ENCODE measurements around the gene TLR4. TPM values are rescaled to one million over a fixed set of nuclear protein-coding genes. Genes with fewer than 3 reads are reported as not detected.

TLR4 gene
- total RNA-seq, 3 donors from 2014 or later, result 23.0 to 71.2 (median 31.1) TPM

DNA sequence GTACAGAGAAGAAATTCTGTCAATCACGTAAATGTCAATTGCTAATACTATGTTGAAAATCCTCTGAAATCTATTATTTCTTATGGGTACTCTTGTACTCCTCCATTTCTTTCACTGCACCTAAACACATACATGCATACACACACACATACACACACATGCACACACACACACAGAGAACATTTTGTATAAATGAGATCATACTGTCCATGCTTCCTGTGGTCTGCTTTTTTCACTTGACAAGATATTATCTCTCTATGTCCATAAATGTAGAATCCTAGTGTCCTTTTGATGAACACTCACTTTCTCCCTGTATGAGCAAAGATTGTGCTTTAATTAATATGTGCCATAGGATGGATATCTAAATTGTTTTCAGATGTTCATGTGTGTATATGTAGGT lies 32.7 kb upstream of the TLR4 start:
- Histone ChIP-seq H3K9me3 (no peaks in the 10 kb centered on the region), H3K27me3 (no peaks in the 10 kb centered on the region), H3K4me3 (no peak overlapping the region), H3K27ac (no peak overlapping the region), H3K4me1 (no peaks in the 10 kb centered on the region), H3K36me3 (no peaks in the 10 kb centered on the region)
- intact Hi-C loops (cut with DNase I; ENCODE audit: low total_unique reads), result no loop called here
- no peak for DNase-seq (ENCODE audit: low spot score in 2 of 2)
- TF ChIP-seq POLR2A (IDR thresholded peaks at IDR 0.05) (no peak), POLR2AphosphoS5 (IDR thresholded peaks at IDR 0.05) (no peak)
- TF ChIP-seq, protein P1, sequence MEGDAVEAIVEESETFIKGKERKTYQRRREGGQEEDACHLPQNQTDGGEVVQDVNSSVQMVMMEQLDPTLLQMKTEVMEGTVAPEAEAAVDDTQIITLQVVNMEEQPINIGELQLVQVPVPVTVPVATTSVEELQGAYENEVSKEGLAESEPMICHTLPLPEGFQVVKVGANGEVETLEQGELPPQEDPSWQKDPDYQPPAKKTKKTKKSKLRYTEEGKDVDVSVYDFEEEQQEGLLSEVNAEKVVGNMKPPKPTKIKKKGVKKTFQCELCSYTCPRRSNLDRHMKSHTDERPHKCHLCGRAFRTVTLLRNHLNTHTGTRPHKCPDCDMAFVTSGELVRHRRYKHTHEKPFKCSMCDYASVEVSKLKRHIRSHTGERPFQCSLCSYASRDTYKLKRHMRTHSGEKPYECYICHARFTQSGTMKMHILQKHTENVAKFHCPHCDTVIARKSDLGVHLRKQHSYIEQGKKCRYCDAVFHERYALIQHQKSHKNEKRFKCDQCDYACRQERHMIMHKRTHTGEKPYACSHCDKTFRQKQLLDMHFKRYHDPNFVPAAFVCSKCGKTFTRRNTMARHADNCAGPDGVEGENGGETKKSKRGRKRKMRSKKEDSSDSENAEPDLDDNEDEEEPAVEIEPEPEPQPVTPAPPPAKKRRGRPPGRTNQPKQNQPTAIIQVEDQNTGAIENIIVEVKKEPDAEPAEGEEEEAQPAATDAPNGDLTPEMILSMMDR (IDR thresholded peaks at IDR 0.05), result no peak

DNA sequence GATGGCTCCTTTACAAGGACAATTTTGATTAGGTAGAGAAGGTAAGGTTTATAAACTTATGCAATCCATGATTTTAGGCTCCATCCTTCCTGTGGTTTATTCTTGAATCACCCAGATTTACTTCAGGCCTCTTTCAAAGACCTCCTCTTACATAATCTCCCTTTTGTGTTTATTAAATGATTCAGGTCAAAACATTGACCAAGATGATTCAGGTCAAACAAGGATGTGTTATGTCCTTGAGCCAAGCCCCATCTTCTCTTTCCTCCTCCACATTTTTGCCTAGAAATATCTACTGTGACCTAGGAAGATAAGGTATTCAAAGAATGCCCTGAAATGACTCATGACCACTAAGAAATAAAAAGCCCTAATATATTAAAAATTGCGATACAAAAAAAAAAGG lies 31.8 kb upstream of the TLR4 start:
- H3K9me3 ChIP-seq, result no peaks in the 10 kb centered on the region
- no peak overlapping the region for H3K4me3 ChIP-seq
- DNase-seq (ENCODE audit: low spot score in 2 of 2), result no peak
- no peaks in the 10 kb centered on the region for H3K27me3 ChIP-seq
- intact Hi-C loops (cut with DNase I; ENCODE audit: low total_unique reads), result no loop called here
- no peaks in the 10 kb centered on the region for H3K4me1 ChIP-seq
- H3K27ac ChIP-seq, result no peak overlapping the region
- TF ChIP-seq POLR2A (IDR thresholded peaks at IDR 0.05) (no peak), POLR2AphosphoS5 (IDR thresholded peaks at IDR 0.05) (no peak)
- TF ChIP-seq, protein P1 (IDR thresholded peaks at IDR 0.05), result no peak
- no peaks in the 10 kb centered on the region for H3K36me3 ChIP-seq

DNA sequence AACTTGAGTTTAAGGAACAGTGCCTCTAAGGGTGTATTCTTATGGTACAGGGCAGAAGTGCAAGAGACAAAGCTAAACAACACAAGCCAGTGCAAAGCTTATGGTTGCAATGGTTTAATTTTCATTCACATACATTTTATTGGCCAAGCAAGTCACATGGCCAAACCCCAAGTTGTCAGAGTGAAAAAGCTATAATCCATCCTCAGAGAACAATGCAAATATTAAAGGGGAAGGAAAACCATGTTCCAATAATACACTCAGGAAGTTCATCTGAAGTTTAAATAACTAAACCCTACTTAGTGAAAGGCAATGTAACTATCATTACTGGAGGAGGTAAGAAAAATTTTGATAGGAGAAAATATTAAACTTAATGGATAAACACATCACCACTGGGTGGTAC lies 26.6 kb upstream of the TLR4 start:
- intact Hi-C loops (cut with DNase I; ENCODE audit: low total_unique reads), result no loop called here

DNA sequence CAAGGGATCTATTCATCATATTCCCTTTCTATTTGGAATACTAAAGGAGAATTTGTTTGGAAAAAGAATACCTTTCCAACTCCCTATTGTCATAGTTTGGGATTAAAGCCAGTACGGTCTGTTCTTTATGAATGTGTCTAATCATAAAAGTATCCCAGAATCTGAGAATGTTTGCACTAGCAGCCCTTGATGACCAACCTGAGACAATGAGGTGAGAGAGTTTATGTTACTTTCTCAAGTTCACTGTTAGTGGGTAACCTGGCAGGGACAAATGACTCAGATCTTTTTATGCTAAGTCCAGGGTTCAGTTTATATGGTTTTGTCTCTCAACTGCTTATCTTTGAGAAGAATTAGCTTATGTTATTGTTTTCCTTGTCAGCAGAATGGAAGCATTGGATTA lies 25.3 kb upstream of the TLR4 start:
- H3K9me3 ChIP-seq, result no peaks in the 10 kb centered on the region
- no peaks in the 10 kb centered on the region for H3K27me3 ChIP-seq
- intact Hi-C loops (cut with DNase I; ENCODE audit: low total_unique reads), result no loop called here
- no peaks in the 10 kb centered on the region for H3K36me3 ChIP-seq
- no peak overlapping the region for H3K4me3 ChIP-seq
- DNase-seq (ENCODE audit: low spot score in 2 of 2), result no peak
- H3K27ac ChIP-seq, result no peak overlapping the region
- no peaks in the 10 kb centered on the region for H3K4me1 ChIP-seq
- no peak for TF ChIP-seq POLR2A (IDR thresholded peaks at IDR 0.05)
- TF ChIP-seq POLR2AphosphoS5 (IDR thresholded peaks at IDR 0.05), result no peak
- TF ChIP-seq, protein P1 (IDR thresholded peaks at IDR 0.05), result no peak

More for the DNA sequence above, 26.6 kb upstream of the TLR4 start:
- DNase-seq (ENCODE audit: low spot score in 2 of 2), result no peak
- H3K36me3 ChIP-seq, result no peaks in the 10 kb centered on the region
- no peak overlapping the region for H3K4me3 ChIP-seq
- H3K4me1 ChIP-seq, result no peaks in the 10 kb centered on the region
- TF ChIP-seq, protein P1 (IDR thresholded peaks at IDR 0.05), result no peak
- TF ChIP-seq POLR2A (IDR thresholded peaks at IDR 0.05) (no peak), POLR2AphosphoS5 (IDR thresholded peaks at IDR 0.05) (no peak)
- no peaks in the 10 kb centered on the region for H3K27me3 ChIP-seq
- no peak overlapping the region for H3K27ac ChIP-seq
- H3K9me3 ChIP-seq, result no peaks in the 10 kb centered on the region

DNA sequence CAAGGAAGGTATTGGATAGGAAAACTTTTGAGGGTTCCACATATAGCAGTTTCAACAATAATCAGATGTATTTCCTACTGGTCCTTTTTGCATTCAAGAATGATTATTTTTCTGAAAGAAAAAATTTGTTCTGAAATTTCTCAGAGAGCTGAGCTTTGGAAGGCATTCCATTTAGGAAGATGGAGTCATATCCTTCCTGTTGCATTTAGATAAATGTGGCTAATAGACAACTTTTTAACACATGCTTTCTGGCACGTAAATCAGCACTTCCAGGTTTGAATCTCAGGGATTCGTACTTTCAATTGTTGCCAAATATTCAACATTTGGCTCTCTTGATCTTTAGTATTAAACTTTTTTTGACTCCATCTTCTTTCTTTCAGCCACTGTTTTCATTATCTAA lies 24.8 kb upstream of the TLR4 start:
- no peak for TF ChIP-seq POLR2AphosphoS5 (IDR thresholded peaks at IDR 0.05)
- no peak for TF ChIP-seq POLR2A (IDR thresholded peaks at IDR 0.05)
- TF ChIP-seq, protein P1 (IDR thresholded peaks at IDR 0.05), result no peak
- intact Hi-C loops (cut with DNase I; ENCODE audit: low total_unique reads), result no loop called here
- no peak overlapping the region for H3K27ac ChIP-seq
- DNase-seq (ENCODE audit: low spot score in 2 of 2), result no peak
- no peaks in the 10 kb centered on the region for H3K4me1 ChIP-seq
- H3K9me3 ChIP-seq, result no peaks in the 10 kb centered on the region
- no peaks in the 10 kb centered on the region for H3K36me3 ChIP-seq
- no peaks in the 10 kb centered on the region for H3K27me3 ChIP-seq
- no peak overlapping the region for H3K4me3 ChIP-seq
